Ramos (cell line): ENCODE data around the gene IL13.

Experiments
- in situ Hi-C: fragments of 300-500 bp; cut with MboI; formaldehyde crosslinking; loops from one replicate; pipeline ENCODE4 v1.14.3; 2022; ENCODE audit warnings: low sequenced_read_pairs; ENCODE audit not compliant: unreplicated experiment

Gene IL13

GRCh38 chr5:132653716-132654115 is 4.3 kb upstream of the IL13 start:
- in situ Hi-C loops: loop anchor here (10.0 kb wide), 1 partner anchor 171 kb away; no protein-coding TSS in a partner anchor

- in situ Hi-C loops: loop anchor here (10.0 kb wide), 1 partner anchor 169 kb away; no protein-coding TSS in a partner anchor
Observed at GRCh38 chr5:132655821-132656773, 1.9 kb upstream of the IL13 start.

GRCh38 chr5:132656774-132657355 is 1.1 kb upstream of the IL13 start:
- in situ Hi-C loops: loop anchor here (10.0 kb wide), 1 partner anchor 168 kb away; no protein-coding TSS in a partner anchor

GRCh38 chr5:132658381-132659302 is 669 bp downstream of the IL13 start:
- in situ Hi-C loops: loop anchor here (10.0 kb wide), 1 partner anchor 166 kb away; no protein-coding TSS in a partner anchor

GRCh38 chr5:132659598-132660493 is 1.9 kb downstream of the IL13 start:
- in situ Hi-C loops: loop anchor here (10.0 kb wide), 1 partner anchor 165 kb away; no protein-coding TSS in a partner anchor

- in situ Hi-C loops: no loop called here
Observed at GRCh38 chr5:132661231-132662003, 3.4 kb downstream of the IL13 start.

GRCh38 chr5:132662004-132662401 is 4.0 kb downstream of the IL13 start:
- in situ Hi-C loops: no loop called here

- in situ Hi-C loops: no loop called here
Observed at GRCh38 chr5:132662925-132663770, 5.2 kb downstream of the IL13 start.

GRCh38 chr5:132663771-132664695 is 6.1 kb downstream of the IL13 start:
- in situ Hi-C loops: no loop called here

GRCh38 chr5:132664696-132665209 is 6.8 kb downstream of the IL13 start:
- in situ Hi-C loops: no loop called here

- in situ Hi-C loops: no loop called here
Observed at GRCh38 chr5:132665574-132666080, 7.7 kb downstream of the IL13 start.

- in situ Hi-C loops: no loop called here
Observed at GRCh38 chr5:132666310-132667123, 8.5 kb downstream of the IL13 start.

- in situ Hi-C loops: no loop called here
Observed at GRCh38 chr5:132667309-132667708, 9.3 kb downstream of the IL13 start.

GRCh38 chr5:132667761-132668705 is 10.1 kb downstream of the IL13 start:
- in situ Hi-C loops: no loop called here
